Stomach (tissue), 9 donors: ENCODE results near the gene ZXDC. TPM values are rescaled to one million over a fixed set of nuclear protein-coding genes. Genes with fewer than 3 reads are reported as not detected.

ENCODE experiments used
- DNase-seq, 2 donors: peaks; one replicate each; pipeline versions ENCODE4 v3.0.0 to v3.0.0-alpha.2; 2013 to 2019
- H3K27ac ChIP-seq, 5 donors: fragments of 200-600 bp in 4 of 5; sonication (generic) in 4 of 5; one replicate each; pipeline ENCODE4 v1.5.1; 2013 to 2019; ENCODE audit warnings: mild to moderate bottlenecking in 1 of 5, moderate library complexity in 1 of 5
- H3K27me3 ChIP-seq, 3 donors: fragments of 200-600 bp; sonication (generic); one replicate each; pipeline ENCODE4 v1.5.1; 2017 to 2019; ENCODE audit warnings: mixed run types in 1 of 3
- H3K36me3 ChIP-seq, 4 donors: fragments of 200-600 bp; sonication (generic); 1 replicate in 3 of 4; 2 replicates in 1 of 4; pipeline ENCODE4 v1.5.1; 2016 to 2019
- H3K4me1 ChIP-seq, 4 donors: fragments of 200-600 bp; sonication (generic); one replicate each; pipeline ENCODE4 v1.5.1; 2016 to 2019
- H3K4me3 ChIP-seq, 4 donors: fragments of 200-600 bp; sonication (generic) in 3 of 4; one replicate each; pipeline ENCODE4 v1.5.1; 2016 to 2019; ENCODE audit warnings: mild to moderate bottlenecking in 1 of 4
- H3K9me3 ChIP-seq, 4 donors: fragments of 200-600 bp; sonication (generic); one replicate each; pipeline ENCODE4 v1.5.1; 2016 to 2019
- CTCF ChIP-seq, 7 experiments: fragments of 450-650 bp in 4 of 7; fragments of 200-600 bp in 3 of 7; sonication (generic) in 3 of 7; IDR thresholded peaks; one replicate each; pipeline ENCODE4 v1.5.1; 2016 to 2019; ENCODE audit warnings: antibody characterized with exemption in 7 of 7, control low read depth in 2 of 7, mild to moderate bottlenecking in 1 of 7
- EP300 ChIP-seq: sonication (generic); formaldehyde crosslinking; IDR thresholded peaks from one replicate; pipeline ENCODE4 v1.6.1; 2017; ENCODE audit warnings: antibody characterized with exemption
- POLR2A ChIP-seq, 4 donors: fragments of 450-650 bp; IDR thresholded peaks; one replicate each; pipeline ENCODE4 v1.6.1; 2016; ENCODE audit warnings: antibody characterized with exemption in 4 of 4, control low read depth in 2 of 4, mild to moderate bottlenecking in 1 of 4, moderate library complexity in 1 of 4
- POLR2AphosphoS5 ChIP-seq, 3 donors: sonication (generic); formaldehyde crosslinking; IDR thresholded peaks; one replicate each; pipeline ENCODE4 v1.6.1; 2016; ENCODE audit warnings: antibody characterized with exemption in 3 of 3
- WGBS, 5 donors: extraction: QIAGEN DNeasy Blood & Tissue Kit in 3 of 5; methylation state at CpG; one replicate each; pipeline versions ENCODE4 v1.1.5 to v1.1.7; 2013 to 2018; 5-methylcytosine and 5-hydroxymethylcytosine counted together
- intact Hi-C: fragments of 100-400 bp; cut with DNase I; formaldehyde crosslinking; loops from one replicate; pipeline ENCODE4 v1.15.1; 2023; ENCODE audit warnings: low total_unique reads
- polyA plus RNA-seq, 3 donors: library from polyadenylated mRNA; stranded (reverse); fragments of 200-250 nt; gene quantifications; one replicate each; pipeline ENCODE4 v1.2.3, GENCODE V29; 2013
- total RNA-seq, 5 donors: library from RNA; depleted of rRNA; stranded (reverse); fragments of >200 nt; gene quantifications; one replicate each; pipeline versions ENCODE4 v1.1.0 to v1.2.3, GENCODE V29; 2014 to 2016
- donor health status: healthy with polysubstance abuse.
- donor health status: Bipolar disorder and iron deficiency.
- donor health status: healthy.

The ZXDC gene
- total and polyA plus RNA-seq, 8 donors = 6.1 to 73.2 (median 22.4) TPM

GRCh38 chr3:126512916-126513650 lies 37.4 kb upstream of the ZXDC start:
- no peak for DNase-seq
- Histone ChIP-seq H3K36me3 (no peaks in the 10 kb centered on the region), H3K4me1 (no peaks in the 10 kb centered on the region), H3K4me3 (no peak overlapping the region), H3K9me3 (no peaks in the 10 kb centered on the region), H3K27ac (no peak overlapping the region), H3K27me3 (peaks cover 0 to 10% (median 0%) of the 10 kb centered on the region in 3 donors)
- 69 to 89% (median 82%) methylated on average over 10 to 12 of the region's 12 CpGs for WGBS, 5 donors
- intact Hi-C loops = no loop called here
- TF ChIP-seq POLR2A (IDR thresholded peaks at IDR 0.05) (no peak), EP300 (no peak), CTCF (IDR thresholded peaks at IDR 0.05) (no peak), POLR2AphosphoS5 (IDR thresholded peaks at IDR 0.05) (no peak)

DNA sequence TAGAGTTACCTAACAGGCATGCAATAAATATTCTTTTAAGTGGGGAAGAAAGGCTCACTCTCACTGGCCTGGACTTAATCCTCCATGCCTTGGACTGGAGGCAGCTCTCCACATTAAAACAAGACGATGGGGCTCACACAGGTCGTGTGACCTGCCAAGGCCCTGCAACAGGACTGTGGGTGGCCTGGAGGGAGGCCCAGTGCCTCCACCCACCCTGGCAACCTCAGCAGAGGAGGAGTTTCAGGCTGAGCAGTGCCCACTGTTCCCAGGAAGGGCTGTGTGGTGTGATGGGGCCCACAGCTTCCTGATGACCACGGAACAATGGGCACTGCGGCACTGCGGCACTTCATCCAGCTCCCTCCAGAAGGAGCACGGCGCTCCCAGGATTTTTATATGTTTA lies 36.3 kb upstream of the ZXDC start:
- Histone ChIP-seq H3K4me1 (no peaks in the 10 kb centered on the region), H3K9me3 (no peaks in the 10 kb centered on the region), H3K27ac (no peak overlapping the region), H3K4me3 (no peak overlapping the region), H3K36me3 (no peaks in the 10 kb centered on the region), H3K27me3 (no peaks in the 10 kb centered on the region)
- 68 to 74% (median 72%) methylated on average over 7 of the region's 7 CpGs for WGBS, 5 donors
- DNase-seq = no peak
- intact Hi-C loops = no loop called here
- TF ChIP-seq POLR2AphosphoS5 (IDR thresholded peaks at IDR 0.05) (no peak), EP300 (no peak), CTCF (IDR thresholded peaks at IDR 0.05) (no peak), POLR2A (IDR thresholded peaks at IDR 0.05) (no peak)

DNA sequence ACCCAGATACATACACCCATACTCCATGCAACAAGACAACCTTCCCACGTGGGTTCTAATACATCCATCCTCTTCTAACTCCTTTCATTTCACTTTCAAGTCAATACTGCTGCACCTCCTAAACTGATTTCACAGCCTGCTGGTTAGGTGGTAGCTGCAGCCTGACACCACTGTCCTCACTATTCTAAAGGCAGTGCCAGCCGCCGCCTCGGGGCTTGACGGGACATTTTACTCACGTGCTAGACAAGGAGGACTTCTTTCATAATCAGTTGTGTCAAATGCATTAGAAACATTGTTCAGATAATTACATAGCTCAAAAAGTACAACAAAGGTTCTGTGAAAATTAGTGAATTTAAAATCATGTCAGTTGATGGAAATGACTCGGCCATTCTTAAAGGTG lies 35.6 kb upstream of the ZXDC start:
- Histone ChIP-seq H3K4me3 (no peak overlapping the region), H3K36me3 (no peaks in the 10 kb centered on the region), H3K4me1 (no peaks in the 10 kb centered on the region), H3K27ac (no peak overlapping the region), H3K9me3 (no peaks in the 10 kb centered on the region), H3K27me3 (no peaks in the 10 kb centered on the region)
- 66 to 77% (median 72%) methylated on average over 7 of the region's 7 CpGs for WGBS, 5 donors
- DNase-seq = no peak
- TF ChIP-seq CTCF (IDR thresholded peaks at IDR 0.05) (no peak), POLR2A (IDR thresholded peaks at IDR 0.05) (no peak), EP300 (no peak), POLR2AphosphoS5 (IDR thresholded peaks at IDR 0.05) (no peak)
- intact Hi-C loops = no loop called here

- no peak overlapping the region for H3K27ac ChIP-seq
- TF ChIP-seq CTCF (IDR thresholded peaks at IDR 0.05) (no peak), POLR2AphosphoS5 (IDR thresholded peaks at IDR 0.05) (no peak), POLR2A (IDR thresholded peaks at IDR 0.05) (no peak), EP300 (no peak)
- intact Hi-C loops = no loop called here
- WGBS, 5 donors = 69 to 80% (median 74%) methylated on average over 12 to 22 of the region's 22 CpGs
- H3K4me3 ChIP-seq = no peak overlapping the region
- H3K9me3 ChIP-seq = no peaks in the 10 kb centered on the region
- no peaks in the 10 kb centered on the region for H3K27me3 ChIP-seq
- no peak for DNase-seq
- no peaks in the 10 kb centered on the region for H3K36me3 ChIP-seq
- no peaks in the 10 kb centered on the region for H3K4me1 ChIP-seq
Observed at GRCh38 chr3:126510308-126510910, 34.7 kb upstream of the ZXDC start.
